Brain microvascular endothelial cell (primary cell): ENCODE data around the gene INPP5E.

Source experiments
- DNase-seq: peaks from one replicate; pipeline ENCODE4 v3.0.0-alpha.2; 2020
- H3K27ac ChIP-seq: fragments of 250-450 bp; sonication (Bioruptor Pico); 2 replicates; pipeline ENCODE4 v1.5.1; 2020; ENCODE audit warnings: mild to moderate bottlenecking, moderate library complexity
- H3K27me3 ChIP-seq: fragments of 250-450 bp; sonication (Bioruptor Pico); replicated peaks from 2 replicates; pipeline ENCODE4 v1.5.1; 2020; ENCODE audit warnings: mild to moderate bottlenecking
- H3K36me3 ChIP-seq: fragments of 250-450 bp; sonication (Bioruptor Pico); replicated peaks from 2 replicates; pipeline ENCODE4 v1.5.1; 2020; ENCODE audit warnings: mild to moderate bottlenecking
- H3K4me3 ChIP-seq: 2 replicates; pipeline ENCODE4 v1.5.1; 2011; ENCODE audit warnings: low read depth, mild to moderate bottlenecking, control low read depth, low read length, moderate library complexity
- in situ Hi-C: cut with HindIII; loops from 2 replicates; pipeline ENCODE4 v1.10.0; 2017; ENCODE audit warnings: low sequenced_read_pairs, low pct_ligation_motif_present
- TF ChIP-seq, protein P1 (sequence below): IDR thresholded peaks from 2 replicates; pipeline ENCODE4 v1.5.1; 2011; ENCODE audit warnings: low read depth, mild to moderate bottlenecking, moderate library complexity, low read length, control low read depth, inconsistent platforms; ENCODE audit errors: missing control alignments

The INPP5E gene

DNA sequence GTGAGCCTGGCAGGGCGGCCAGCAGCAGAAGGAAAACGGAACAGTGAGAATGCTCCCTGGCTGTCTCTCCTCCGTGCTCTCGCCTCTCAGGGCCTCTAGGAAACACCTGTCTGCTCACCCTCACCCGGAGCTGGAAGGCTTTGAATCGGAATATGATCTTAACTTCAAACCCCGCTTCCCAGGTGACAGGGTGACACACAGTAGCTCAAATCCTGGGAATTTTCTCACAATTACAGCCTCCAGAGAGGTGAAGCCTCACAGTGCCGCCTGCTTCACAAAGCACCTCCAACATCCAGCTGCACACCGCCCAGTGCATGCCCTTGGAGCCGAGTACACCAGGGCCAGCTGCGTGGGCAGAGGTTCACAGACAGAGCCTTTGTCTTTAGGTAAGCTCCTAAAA lies 30.7 kb upstream of the INPP5E start:
- Histone ChIP-seq H3K4me3 (no peak overlapping the region), H3K27me3 (no peaks in the 10 kb centered on the region), H3K27ac (no peak overlapping the region), H3K36me3 (peaks cover 92% of the 10 kb centered on the region)
- in situ Hi-C loops: no loop called here
- no peak for DNase-seq
- TF ChIP-seq, protein P1, sequence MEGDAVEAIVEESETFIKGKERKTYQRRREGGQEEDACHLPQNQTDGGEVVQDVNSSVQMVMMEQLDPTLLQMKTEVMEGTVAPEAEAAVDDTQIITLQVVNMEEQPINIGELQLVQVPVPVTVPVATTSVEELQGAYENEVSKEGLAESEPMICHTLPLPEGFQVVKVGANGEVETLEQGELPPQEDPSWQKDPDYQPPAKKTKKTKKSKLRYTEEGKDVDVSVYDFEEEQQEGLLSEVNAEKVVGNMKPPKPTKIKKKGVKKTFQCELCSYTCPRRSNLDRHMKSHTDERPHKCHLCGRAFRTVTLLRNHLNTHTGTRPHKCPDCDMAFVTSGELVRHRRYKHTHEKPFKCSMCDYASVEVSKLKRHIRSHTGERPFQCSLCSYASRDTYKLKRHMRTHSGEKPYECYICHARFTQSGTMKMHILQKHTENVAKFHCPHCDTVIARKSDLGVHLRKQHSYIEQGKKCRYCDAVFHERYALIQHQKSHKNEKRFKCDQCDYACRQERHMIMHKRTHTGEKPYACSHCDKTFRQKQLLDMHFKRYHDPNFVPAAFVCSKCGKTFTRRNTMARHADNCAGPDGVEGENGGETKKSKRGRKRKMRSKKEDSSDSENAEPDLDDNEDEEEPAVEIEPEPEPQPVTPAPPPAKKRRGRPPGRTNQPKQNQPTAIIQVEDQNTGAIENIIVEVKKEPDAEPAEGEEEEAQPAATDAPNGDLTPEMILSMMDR: no peak

DNA sequence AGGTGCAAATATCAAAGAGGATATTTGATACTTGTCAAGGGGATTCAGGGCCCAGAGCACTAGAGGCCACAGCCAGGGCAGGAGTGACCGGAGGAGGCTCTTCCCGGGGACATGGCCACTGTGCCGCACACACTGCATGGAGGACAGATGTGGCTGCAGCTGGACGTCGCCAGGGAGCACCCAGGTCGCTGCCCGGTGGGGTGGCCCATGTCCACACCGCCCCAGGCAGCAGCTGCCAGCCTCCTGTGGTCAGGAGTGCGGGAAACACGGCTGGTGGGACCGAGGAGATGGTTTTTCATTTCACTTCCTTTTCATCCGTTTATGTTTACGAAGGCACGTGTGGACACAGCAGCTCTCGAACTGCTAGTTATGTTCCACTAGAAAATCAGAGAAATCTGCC lies 28.1 kb upstream of the INPP5E start:
- no peak for DNase-seq
- H3K27ac ChIP-seq: no peak overlapping the region
- TF ChIP-seq, protein P1: no peak
- H3K4me3 ChIP-seq: no peak overlapping the region
- peaks cover 92% of the 10 kb centered on the region for H3K36me3 ChIP-seq
- in situ Hi-C loops: no loop called here
- no peaks in the 10 kb centered on the region for H3K27me3 ChIP-seq

DNA sequence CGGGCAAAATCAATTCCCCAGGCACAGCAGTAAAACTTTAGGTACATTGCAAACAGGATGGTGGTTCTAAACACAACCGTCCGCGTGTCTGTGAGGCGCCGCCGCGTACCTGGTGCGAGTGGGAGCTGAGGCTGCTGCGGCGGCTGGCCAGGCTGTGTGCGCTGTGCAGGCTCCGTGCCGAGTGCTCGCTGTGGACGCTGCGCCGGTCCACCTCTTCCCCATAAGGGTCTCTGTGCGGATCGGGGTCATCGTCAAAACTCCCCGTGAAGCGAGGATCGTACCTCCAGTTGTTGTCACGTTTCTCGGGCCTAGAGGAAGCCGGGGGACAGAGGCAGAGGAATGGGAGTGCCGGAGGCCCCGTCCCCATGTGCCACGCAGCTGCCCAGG lies 26.5 kb upstream of the INPP5E start:
- Histone ChIP-seq H3K27me3 (no peaks in the 10 kb centered on the region), H3K4me3 (no peak overlapping the region), H3K27ac (no peak overlapping the region), H3K36me3 (peaks cover 93% of the 10 kb centered on the region)
- DNase-seq: no peak
- TF ChIP-seq, protein P1: no peak
- in situ Hi-C loops: no loop called here

- DNase-seq: no peak
- H3K4me3 ChIP-seq: no peak overlapping the region
- TF ChIP-seq, protein P1: no peak
- H3K27ac ChIP-seq: no peak overlapping the region
- in situ Hi-C loops: no loop called here
- H3K36me3 ChIP-seq: peaks cover 93% of the 10 kb centered on the region
- H3K27me3 ChIP-seq: no peaks in the 10 kb centered on the region
Observed at GRCh38 chr9:136465500-136466154, 26.0 kb upstream of the INPP5E start.

- H3K4me3 ChIP-seq: no peak overlapping the region
- no peak overlapping the region for H3K27ac ChIP-seq
- in situ Hi-C loops: no loop called here
- no peak for DNase-seq
- no peaks in the 10 kb centered on the region for H3K27me3 ChIP-seq
- peaks cover 93% of the 10 kb centered on the region for H3K36me3 ChIP-seq
- TF ChIP-seq, protein P1: no peak
Observed at GRCh38 chr9:136464241-136464640, 24.6 kb upstream of the INPP5E start.

DNA sequence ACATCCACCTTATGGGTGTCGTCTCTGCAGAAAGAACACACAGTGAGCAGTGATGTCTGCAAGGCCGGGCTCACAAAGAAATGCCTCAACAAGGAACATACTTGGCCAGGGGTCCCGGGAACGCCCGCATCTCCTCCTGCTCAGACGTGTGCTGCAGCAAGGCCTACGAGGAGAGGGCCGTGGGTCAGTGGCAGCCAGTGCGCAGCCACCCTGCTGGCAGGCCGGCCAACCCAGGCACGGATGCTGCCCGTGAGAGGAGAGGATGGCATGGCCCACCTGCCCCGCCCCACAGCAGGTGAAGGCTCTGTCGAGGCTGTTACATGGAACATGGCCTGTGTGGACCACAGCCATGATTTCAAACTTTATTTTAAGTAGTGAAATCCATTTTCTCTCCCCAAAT lies 23.9 kb upstream of the INPP5E start:
- no peak for DNase-seq
- peaks cover 94% of the 10 kb centered on the region for H3K36me3 ChIP-seq
- no peaks in the 10 kb centered on the region for H3K27me3 ChIP-seq
- in situ Hi-C loops: no loop called here
- TF ChIP-seq, protein P1: no peak
- H3K4me3 ChIP-seq: no peak overlapping the region
- no peak overlapping the region for H3K27ac ChIP-seq
